CD4-positive, alpha-beta T cell treated with Interleukin-6 at 100 ng/mL for 8 hours (primary cell): ENCODE results near the gene ZNF837.
"Not testable (repeated sequence)": the region's sequence is repeated elsewhere in the genome, so short reads cannot be mapped to it uniquely, and the experiment has no call there.

Source experiments
- DNase-seq: peaks from one replicate; pipeline ENCODE4 v3.0.0-alpha.2; 2020; ENCODE audit warnings: mixed read lengths, low spot score

The ZNF837 gene

DNA sequence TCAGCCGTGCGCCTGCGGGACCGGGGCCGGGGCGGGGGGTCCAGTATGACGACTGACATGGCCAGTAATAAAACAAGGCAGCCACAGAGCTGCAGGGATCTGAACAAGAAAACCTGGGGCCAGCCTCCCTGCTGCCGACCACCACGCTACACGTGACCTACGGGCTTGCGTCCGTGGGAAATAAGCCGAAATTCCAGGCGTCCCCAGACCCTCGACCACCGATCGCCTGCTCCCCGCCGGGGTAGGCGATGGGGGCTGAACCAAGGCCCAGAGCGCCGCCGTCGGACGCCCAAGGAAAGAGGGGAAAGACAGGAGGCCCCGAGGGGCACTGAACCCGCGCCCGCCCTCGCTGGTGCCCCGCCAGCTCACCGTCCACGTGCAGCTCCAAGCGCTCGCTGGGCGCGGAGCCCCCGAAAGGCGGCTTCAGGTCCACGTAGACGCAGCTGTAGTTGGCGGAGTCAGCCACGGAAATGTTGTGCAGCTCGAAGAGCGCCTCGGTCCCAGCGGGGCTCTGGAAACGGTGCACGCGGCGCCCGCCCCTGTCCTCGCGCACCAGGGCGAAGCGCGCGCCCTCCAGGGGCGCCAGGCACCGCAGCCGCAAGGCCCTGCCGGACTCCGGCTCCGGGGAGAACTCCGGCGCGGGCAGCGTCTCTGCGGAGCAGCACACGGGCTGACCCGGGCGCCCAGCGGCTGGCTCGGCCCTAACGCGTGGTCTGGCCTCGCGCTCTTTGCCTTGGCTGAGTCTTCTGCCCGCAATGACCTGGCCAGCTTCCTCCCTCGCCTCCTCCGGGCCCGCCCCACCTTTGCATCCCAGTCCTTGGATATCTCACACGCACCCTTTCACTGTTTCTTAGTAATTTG lies 30.6 kb downstream of the ZNF837 start:
- DNase-seq = no peak

DNA sequence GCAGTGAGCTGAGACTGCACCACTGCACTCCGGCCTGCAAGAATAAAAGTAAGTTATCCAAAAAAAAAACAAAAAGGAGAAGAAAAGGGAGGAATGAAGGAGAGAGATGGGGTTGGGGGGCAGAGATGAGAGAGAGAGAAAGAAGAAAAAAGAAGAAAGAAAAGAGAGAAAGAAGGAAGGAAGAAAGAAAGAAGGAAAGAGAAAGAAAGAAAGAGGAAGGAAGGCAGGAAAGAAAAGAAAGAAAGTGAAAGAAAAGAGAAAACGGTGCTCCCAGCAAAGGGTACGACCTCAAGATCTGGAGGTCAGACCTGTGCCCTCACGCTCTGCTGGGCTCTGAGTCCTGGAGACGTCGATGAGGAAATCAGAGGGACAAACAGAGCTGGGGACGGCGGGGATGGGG lies 31.2 kb downstream of the ZNF837 start:
- DNase-seq = no peak

DNA sequence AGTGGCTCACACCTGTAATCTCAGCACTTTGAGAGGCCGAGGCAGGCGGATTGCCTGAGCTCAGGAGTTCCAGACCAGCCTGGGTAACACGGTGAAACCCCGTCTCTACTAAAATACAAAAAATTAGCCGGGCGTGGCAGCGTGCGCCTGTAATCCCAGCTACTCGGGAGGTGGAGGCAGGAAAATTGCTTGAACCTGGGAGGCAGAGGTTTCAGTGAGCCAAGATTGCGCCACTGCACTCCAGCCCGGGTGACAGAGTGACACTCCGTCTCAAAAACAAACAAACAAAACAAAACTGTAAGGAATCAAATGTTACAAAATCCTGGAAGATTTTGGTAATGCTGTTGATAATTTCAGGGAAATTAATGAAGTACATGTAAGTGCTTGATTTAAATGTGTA lies 32.8 kb downstream of the ZNF837 start:
- not testable (repeated sequence) for DNase-seq

DNA sequence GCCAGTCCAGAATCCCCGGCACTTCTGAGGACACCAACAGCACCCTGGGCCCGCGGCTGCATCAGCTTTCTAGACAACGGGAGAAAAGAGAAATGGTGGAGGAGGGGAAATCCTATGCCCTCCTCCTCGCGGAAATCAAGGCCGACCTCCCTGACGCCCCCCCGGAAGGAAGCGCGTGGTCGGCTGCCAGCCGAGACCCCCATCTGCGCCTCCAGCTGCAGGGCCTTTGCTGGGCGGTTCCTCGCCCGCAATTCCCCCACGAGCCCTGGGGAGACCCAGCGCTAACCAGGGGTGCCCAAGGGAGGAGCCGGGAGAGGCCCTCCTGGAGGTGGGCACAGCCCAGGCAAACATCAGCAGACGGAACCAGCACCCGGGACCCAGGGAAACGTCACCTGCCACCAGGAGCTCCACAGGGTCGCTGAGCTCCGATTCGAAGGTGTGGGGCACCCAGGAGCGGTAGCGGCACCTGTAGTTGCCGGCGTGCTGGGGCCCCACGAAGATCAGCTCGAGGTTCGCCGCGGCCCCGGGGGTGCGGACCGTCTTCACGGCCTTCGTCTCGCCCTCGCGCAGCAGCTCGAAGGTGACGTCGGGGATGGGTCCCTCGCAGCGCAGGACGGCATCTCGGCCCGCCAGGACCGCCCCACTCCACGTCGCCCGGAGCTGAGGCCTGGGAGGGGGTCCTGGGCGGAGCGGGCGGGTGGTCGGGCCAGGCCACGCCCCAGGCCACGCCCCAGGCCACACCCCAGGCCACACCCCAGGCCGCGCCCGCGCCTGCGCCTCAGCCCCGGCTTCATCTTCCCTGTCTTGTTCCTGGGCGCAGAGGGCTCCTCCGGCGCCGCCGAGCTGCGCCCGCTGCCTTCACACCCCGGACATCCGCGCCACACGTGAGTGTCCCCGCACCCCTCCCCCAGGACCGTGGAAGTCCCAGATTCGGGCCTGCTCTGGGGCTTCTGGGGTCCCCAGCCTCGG lies 33.6 kb downstream of the ZNF837 start:
- peak; percentile 75 for DNase-seq

DNA sequence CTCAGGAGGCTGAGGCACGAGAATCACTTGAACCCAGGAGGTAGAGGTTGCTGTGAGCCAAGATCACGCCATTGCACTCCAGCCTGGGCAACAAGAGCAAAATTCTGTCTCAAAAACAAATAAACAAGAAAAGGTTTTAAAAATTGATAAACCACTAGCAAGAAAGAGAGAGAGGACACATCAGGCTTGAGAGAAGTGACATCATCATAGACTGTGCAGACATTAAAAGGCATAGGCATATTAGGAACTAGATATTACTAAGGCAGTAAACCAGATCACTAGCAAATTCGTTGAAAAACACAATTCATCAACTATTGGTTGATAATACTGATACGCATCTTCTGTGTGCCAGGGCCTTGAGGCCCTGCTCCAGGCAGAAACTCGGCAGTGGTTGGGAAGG lies 35.3 kb downstream of the ZNF837 start:
- DNase-seq = no peak

DNA sequence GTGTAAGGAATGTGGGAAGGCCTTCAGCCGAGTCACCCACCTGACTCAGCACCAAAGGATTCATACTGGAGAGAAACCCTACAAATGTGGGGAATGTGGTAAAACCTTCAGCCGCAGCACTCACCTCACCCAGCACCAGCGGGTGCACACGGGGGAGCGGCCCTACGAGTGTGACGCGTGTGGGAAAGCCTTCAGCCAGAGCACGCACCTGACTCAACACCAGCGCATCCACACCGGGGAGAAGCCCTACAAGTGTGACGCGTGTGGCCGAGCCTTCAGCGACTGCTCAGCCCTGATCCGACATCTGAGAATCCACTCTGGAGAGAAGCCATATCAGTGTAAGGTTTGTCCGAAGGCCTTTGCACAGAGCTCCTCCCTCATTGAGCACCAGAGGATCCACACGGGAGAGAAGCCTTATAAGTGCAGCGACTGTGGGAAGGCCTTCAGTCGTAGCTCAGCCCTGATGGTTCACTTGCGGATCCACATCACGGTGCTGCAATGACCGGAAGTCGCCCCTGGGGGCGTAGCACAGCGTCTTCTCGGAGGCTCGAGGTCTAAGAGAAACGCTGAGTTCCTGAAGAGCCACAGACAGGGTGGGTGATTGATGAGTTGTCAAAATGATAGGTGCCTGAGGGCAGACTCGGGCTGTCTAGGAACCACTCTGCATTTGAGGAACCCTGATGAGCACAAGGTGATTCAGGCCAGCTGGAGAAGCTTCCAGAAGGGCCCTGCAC lies 41.8 kb downstream of the ZNF837 start:
- no peak for DNase-seq

DNA sequence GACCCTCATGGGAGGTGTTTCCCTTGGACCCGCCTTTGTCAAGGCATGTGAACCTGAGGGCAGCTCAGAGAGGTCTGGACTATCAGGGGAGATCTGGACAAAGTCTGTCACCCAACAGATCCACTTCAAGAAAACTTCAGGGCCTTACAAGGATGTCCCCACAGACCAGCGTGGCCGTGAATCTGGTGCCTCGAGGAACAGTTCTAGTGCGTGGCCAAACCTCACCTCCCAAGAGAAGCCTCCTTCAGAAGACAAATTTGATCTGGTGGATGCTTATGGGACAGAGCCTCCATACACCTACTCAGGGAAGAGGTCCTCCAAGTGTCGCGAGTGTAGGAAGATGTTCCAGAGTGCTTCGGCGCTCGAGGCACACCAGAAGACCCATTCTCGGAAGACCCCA lies 42.5 kb downstream of the ZNF837 start:
- no peak for DNase-seq

DNA sequence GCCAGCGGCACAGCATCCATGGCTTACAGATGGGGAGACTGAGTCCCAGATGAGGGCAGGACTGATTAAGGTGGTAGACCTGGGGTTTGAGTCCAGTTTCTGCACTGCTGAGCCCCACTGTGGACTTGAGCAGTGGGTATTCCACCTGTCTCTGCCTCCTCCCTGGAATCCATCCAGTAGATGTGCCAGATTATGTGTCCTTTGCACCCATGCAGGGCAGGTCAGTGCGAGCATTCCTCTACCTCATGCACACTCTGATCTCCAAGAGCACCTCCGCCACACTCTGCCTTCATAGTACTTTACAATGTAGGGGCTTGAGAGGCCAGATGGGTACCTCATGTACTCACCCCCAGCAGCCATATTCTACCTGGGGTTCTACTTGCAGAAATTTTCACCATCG lies 44.0 kb downstream of the ZNF837 start:
- no peak for DNase-seq

DNA sequence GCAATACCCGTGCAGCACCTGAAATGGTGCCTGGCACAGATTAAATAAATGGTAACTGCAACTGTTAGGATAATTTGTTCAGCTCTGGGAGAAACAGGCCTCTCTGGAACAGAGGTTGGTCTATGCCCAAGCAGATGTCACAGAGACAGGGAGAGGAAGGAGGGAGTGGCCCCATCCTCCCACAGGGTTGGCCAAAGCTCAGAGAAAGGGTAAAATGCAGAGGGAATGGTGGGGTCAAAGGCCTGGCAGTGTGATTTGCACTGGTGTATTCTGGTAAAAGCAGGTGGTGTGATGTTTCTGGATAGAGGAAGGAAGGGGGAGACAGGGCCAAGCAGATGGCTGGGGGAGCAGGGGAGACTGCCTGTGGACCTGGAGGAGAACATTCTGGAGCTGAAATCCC lies 44.6 kb downstream of the ZNF837 start:
- DNase-seq = no peak

DNA sequence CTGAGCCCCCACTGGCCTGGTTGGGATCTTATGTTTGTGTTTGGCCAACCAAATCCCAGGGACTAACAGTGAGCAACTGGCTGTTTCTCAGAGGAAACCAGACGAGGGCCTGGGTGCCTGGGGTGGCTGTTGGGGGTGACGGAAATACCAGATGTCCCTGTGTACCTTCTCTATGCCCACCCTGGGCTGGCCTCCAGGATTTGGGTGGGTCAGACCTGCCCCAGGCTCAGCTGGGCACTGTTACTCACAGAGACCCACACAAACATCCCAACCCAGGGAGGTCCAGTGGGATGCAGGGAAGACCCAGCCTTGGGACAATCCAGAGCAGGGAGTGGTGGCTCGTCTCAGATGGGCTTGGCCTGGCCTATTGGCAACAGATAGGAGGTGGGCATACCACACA lies 45.2 kb downstream of the ZNF837 start:
- DNase-seq = no peak

DNA sequence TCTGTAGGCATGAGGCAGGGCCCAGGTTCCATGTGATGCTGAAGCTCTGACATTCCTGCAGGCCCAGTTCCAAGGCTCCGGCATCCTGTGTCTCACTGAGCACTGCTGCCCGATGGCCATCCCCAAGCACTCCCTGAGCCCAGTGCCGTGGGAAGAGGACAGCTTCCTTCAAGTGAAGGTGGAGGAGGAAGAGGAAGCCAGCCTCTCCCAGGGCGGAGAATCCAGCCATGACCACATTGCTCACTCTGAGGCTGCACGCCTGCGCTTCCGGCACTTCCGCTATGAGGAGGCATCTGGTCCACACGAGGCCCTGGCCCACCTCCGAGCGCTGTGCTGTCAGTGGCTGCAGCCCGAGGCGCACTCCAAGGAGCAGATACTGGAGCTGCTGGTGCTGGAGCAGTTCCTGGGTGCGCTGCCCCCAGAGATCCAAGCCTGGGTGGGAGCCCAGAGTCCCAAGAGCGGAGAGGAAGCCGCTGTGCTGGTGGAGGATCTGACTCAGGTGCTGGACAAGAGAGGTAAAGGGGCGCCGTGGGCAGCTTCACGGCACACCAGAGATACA lies 46.1 kb downstream of the ZNF837 start:
- no peak for DNase-seq

DNA sequence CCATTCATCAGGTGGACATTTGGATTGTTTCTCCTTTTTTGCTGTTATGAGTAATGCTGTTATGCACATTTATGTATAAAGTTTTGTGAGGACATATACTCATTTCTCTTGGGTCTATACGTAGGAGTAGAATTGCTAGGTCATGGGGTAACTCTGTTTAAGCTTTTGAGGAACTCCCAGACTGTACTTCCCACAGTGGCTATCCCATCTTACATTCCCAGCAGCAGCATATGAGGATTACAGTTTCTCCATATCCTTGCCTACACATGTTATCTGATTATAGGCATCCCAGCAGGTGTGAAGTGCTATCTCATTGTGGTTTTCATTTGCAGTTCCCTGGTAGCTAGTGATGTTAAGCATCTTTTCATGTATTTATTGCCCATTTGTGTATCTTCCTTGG lies 48.1 kb downstream of the ZNF837 start:
- DNase-seq = no peak

DNA sequence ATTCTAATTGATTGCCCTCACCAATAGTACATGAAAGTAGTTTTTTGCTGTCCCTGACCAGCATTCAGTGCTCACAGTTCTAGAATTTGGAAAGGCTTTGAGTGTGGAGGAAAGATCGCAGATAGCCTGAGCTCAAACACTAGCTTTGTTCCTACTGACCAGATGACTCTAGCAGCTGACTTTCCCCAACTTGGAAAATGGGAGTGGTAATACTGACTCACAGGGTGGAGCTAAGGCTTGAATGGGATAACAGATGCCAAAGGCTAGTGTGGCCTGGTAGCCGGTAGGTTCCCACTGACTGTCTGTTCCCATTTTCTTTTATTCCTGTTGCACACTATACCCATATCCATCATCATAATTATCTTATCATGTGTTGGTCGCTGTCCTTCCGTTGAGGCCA lies 50.4 kb downstream of the ZNF837 start:
- no peak for DNase-seq

DNA sequence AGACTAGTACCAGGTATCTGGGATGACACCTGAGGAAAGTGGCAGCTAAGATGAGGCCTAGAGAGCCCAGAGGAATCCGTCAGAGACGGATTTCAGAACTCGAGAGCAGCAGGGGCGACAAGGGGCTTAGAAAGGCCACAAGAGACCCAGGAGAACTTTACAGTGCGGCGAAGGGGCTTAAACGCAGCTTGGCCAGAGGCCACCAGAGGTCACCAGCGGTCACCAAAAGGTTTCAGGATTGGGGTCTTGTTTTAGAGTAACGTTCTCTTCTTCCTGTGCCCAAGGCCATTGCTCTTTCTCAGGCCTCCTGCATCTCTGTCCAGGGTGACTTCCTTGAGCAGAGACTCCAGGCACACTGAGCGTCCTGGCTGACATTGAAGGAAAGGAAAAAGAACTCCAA lies 51.8 kb downstream of the ZNF837 start:
- no peak for DNase-seq

DNA sequence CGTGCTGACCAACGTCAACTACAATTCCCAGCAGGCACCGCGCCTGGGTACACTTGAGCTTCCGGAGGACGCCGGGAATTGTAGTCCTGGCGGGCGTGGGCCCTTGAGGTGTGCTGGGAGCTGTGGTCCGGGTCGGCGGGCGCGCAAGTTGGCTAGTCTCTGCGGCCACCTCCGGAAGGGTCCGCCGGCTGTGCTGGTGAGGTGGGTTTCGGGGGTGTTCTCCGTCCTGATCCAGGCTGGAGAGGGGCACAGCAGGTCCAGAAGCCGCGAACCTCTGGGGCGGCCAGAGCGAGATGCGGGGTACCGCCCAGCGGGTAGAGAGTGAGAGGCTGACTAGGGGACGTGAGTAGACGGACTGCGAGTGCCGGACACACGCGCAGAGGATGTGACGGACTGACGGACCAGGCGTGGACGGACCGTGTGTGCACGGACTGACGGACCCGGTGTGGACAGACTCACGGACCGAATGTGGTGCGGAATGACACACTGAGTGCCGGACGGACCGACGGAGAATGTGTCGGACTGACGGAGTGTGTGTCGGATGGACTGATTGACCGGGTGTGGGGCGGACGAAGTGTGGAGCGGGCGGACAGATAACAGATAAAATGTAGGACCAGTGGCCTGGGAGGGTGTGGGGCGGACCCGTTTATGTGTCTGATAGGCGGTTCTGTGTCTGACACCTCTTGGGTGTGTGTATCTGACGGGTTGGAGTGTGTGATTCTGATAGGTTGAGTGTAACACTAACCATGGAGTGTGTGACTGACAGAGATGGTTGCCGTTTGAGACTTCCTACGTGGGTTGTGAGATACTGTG lies 53.7 kb downstream of the ZNF837 start, which contains the start of gene ZSCAN22:
TSS of gene ZSCAN22 (plus strand) at position 81 of the 813 bp plus-strand sequence. CDS start 7,809 bp downstream, outside the sequence.
- peak; percentile 86 for DNase-seq

DNA sequence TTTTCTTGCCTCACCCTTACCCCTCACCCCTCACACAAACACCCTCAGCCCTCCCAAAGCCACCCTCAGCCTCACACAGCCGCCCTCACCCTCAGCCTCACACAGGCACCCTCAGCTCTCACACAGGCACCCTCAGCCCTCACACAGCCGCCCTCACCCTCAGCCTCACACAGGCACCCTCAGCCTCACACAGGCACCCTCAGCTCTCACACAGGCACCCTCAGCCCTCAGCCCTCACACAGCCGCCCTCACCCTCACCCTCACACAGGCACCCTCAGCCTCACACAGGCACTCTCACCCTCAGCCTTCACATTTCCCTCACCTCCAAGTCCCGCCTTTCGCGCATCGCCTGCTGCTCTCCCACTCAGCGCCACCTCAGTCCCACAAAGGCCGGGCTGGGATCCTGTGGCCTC lies 54.3 kb downstream of the ZNF837 start:
- no peak for DNase-seq

DNA sequence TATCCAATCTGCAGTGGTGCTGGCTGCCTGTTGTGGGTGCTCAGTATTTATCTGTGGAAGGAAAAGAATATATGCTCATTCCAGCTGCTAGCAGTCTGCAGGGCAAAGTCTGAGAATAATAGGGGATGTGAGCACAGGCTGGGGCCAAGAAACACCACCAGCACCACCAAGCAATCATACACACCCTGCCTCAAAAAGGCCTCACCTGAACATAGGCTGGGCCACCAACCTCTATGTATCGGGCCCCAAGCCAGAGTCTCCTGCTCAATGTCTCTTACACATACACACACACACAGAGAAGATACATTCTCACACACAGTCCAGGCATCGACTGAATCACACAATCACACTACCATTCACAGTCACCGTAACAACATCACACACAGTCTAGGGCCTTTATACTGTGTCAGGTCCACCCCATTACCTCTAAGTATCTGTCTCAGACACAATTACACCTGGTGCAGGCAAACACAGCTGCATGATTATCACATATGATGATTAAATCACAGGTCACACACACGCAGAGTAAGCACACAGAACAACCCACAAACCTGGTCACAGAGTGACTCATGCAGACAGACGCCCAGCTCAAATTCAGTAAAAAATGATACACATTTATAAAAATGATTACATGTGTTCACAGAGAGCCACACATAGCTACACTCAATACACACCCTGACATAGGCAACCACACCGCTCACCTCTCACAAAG lies 55.4 kb downstream of the ZNF837 start:
- no peak for DNase-seq

DNA sequence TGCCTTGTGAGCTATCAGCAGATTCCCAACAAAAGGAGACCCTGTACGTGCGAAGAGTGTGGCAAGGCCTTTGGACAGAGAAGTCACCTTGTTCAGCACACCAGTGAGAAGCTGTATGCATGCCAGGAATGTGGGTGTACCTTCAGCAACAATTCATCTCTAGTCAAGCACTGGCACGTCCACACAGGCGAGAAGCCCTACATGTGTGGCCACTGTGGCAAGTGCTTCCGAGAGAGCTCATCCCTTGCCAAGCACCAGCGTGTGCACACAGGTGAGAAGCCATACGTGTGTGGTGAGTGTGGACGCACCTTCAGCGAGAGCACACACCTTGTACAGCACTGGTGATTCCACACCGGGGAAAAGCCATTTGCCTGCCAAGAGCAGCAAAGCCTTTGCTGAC lies 61.6 kb downstream of the ZNF837 start:
- no peak for DNase-seq

DNA sequence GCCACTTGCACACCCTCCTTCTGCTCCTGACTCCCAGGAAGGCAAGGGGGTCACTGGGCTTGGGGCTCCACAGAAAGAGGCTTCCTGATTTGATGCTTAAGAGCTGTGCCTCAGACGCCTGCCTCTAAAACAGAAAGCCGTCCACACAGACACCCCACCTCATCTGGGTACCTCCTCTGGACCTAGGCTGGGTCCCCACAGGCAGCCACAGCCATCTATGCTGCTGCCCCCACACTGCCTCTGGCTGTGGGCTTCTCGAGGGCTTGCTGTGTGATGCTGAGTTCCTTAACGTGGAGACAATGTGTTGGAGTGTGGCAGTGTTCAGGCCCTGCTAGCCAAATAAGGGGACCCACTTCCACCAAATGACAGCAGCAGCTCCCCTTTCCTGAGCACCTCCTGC lies 62.5 kb downstream of the ZNF837 start:
- no peak for DNase-seq
